ENCODE measurements around the gene ASB3. TPM values are rescaled to one million over a fixed set of nuclear protein-coding genes. Genes with fewer than 3 reads are reported as not detected.

The ASB3 gene
- total RNA-seq, 1 donor from 2014 or later: 17.3 TPM

GRCh38 chr2:53636109-53636508 is 150.6 kb downstream of the ASB3 start:
- Histone ChIP-seq H3K36me3 (ENCODE audit: control insufficient read depth, insufficient read depth, low read length) (no peaks in the 10 kb centered on the region), H3K4me3 (ENCODE audit: low read depth, low read length) (no peak overlapping the region), H3K27me3 (ENCODE audit: control insufficient read depth, insufficient read depth, low read length) (no peaks in the 10 kb centered on the region)
- no peak for DNase-seq (ENCODE audit: low read depth)
- no peak for TF ChIP-seq CTCF (IDR thresholded peaks at IDR 0.05; ENCODE audit: insufficient read depth, low read length, poor library complexity, severe bottlenecking)

GRCh38 chr2:53635694-53636093 is 151.1 kb downstream of the ASB3 start:
- Histone ChIP-seq H3K4me3 (ENCODE audit: low read depth, low read length) (no peak overlapping the region), H3K36me3 (ENCODE audit: control insufficient read depth, insufficient read depth, low read length) (no peaks in the 10 kb centered on the region), H3K27me3 (ENCODE audit: control insufficient read depth, insufficient read depth, low read length) (no peaks in the 10 kb centered on the region)
- no peak for TF ChIP-seq CTCF (IDR thresholded peaks at IDR 0.05; ENCODE audit: insufficient read depth, low read length, poor library complexity, severe bottlenecking)
- no peak for DNase-seq (ENCODE audit: low read depth)

- Histone ChIP-seq H3K36me3 (ENCODE audit: control insufficient read depth, insufficient read depth, low read length) (no peaks in the 10 kb centered on the region), H3K4me3 (ENCODE audit: low read depth, low read length) (no peak overlapping the region), H3K27me3 (ENCODE audit: control insufficient read depth, insufficient read depth, low read length) (no peaks in the 10 kb centered on the region)
- no peak for TF ChIP-seq CTCF (IDR thresholded peaks at IDR 0.05; ENCODE audit: insufficient read depth, low read length, poor library complexity, severe bottlenecking)
- DNase-seq (ENCODE audit: low read depth): no peak
These were observed 153.3 kb downstream of the ASB3 start for GRCh38 chr2:53633441-53633840.

- DNase-seq (ENCODE audit: low read depth): peak; percentile 53
- no peak overlapping the region for H3K4me3 ChIP-seq (ENCODE audit: low read depth, low read length)
- no peaks in the 10 kb centered on the region for H3K36me3 ChIP-seq (ENCODE audit: control insufficient read depth, insufficient read depth, low read length)
- TF ChIP-seq CTCF (IDR thresholded peaks at IDR 0.05; ENCODE audit: insufficient read depth, low read length, poor library complexity, severe bottlenecking): no peak
- H3K27me3 ChIP-seq (ENCODE audit: control insufficient read depth, insufficient read depth, low read length): no peaks in the 10 kb centered on the region
These were observed 154.0 kb downstream of the ASB3 start for GRCh38 chr2:53632714-53633113.

GRCh38 chr2:53632126-53632460 is 154.7 kb downstream of the ASB3 start:
- DNase-seq (ENCODE audit: low read depth): no peak
- TF ChIP-seq CTCF (IDR thresholded peaks at IDR 0.05; ENCODE audit: insufficient read depth, low read length, poor library complexity, severe bottlenecking): no peak
- H3K4me3 ChIP-seq (ENCODE audit: low read depth, low read length): no peak overlapping the region
- H3K36me3 ChIP-seq (ENCODE audit: control insufficient read depth, insufficient read depth, low read length): no peaks in the 10 kb centered on the region
- H3K27me3 ChIP-seq (ENCODE audit: control insufficient read depth, insufficient read depth, low read length): no peaks in the 10 kb centered on the region

GRCh38 chr2:53631313-53632125 is 155.2 kb downstream of the ASB3 start:
- Histone ChIP-seq H3K4me3 (ENCODE audit: low read depth, low read length) (no peak overlapping the region), H3K27me3 (ENCODE audit: control insufficient read depth, insufficient read depth, low read length) (no peaks in the 10 kb centered on the region), H3K36me3 (ENCODE audit: control insufficient read depth, insufficient read depth, low read length) (no peaks in the 10 kb centered on the region)
- DNase-seq (ENCODE audit: low read depth): no peak
- no peak for TF ChIP-seq CTCF (IDR thresholded peaks at IDR 0.05; ENCODE audit: insufficient read depth, low read length, poor library complexity, severe bottlenecking)

Data from kidney epithelial cell (primary cell).